Activated gamma-delta T cell treated with Interleukin-2 at 50 U/mL for 16 hours (primary cell): ENCODE data around the gene STARD7.
"Not testable (repeated sequence)": the region's sequence is repeated elsewhere in the genome, so short reads cannot be mapped to it uniquely, and the experiment has no call there.

Experiments
- DNase-seq: peaks from one replicate; pipeline ENCODE4 v3.0.0-alpha.2; 2020

STARD7 gene

DNA sequence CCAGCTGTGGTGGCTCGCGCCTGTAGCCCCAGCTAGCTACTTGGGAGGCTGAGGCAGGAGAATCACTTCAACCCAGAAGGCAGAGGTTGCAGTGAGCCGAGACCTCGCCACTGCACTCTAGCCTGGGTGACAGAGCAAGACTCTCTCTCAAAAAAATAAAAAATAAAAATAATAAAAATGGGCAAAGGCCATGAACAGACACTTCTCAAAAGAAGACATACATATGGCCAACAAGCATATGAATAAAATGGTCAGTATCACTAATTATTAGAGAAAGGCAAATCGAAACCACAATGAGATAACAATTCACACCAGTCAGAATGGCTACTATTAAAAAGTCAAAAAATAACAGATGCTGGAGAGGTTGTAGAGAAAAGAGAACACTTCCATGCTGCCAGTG, 48.3 kb downstream of the STARD7 start:
- DNase-seq = not testable (repeated sequence)

GRCh38 chr2:96159084-96159830, 49.4 kb downstream of the STARD7 start:
- DNase-seq = peak; percentile 56

- DNase-seq = no peak
Measured at GRCh38 chr2:96158554-96158940, 50.1 kb downstream of the STARD7 start.

- DNase-seq = peak; percentile 80
Measured at GRCh38 chr2:96157649-96158553, 50.7 kb downstream of the STARD7 start.

DNA sequence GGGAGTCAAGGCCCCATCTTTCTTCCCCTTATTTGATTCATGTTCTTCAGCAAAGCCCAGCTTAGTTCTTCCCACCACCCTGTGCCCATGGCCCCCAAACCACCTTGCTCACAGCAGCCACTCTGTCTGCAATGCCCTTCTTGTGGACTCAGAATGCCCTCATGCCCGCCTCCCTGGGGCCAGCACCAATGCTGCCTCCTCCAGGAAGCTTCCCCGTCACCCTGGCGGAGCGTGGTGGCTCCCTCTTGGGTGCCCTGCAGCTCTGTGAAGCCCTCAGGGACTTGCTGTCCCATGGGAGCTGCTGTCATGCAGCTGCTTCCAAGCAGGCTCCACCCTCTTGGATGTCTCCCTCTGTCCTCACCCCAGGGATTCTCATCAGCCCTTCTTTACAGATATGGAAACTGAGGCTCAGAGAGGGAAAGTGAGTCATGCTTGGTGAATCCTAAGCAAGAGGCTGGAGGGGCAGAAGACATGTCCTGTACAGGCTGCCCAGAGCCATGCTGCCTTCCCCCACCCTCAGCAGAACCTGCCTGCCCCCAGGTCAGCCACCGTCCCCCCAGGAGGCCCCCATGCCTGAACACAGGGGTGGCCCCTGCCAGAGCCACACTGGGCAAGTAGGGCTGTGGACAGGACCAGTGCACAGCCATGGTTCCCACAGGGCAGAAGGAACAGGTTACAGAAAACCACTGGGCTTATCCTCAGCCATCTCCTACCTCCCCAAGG, 51.5 kb downstream of the STARD7 start:
- DNase-seq = no peak

DNA sequence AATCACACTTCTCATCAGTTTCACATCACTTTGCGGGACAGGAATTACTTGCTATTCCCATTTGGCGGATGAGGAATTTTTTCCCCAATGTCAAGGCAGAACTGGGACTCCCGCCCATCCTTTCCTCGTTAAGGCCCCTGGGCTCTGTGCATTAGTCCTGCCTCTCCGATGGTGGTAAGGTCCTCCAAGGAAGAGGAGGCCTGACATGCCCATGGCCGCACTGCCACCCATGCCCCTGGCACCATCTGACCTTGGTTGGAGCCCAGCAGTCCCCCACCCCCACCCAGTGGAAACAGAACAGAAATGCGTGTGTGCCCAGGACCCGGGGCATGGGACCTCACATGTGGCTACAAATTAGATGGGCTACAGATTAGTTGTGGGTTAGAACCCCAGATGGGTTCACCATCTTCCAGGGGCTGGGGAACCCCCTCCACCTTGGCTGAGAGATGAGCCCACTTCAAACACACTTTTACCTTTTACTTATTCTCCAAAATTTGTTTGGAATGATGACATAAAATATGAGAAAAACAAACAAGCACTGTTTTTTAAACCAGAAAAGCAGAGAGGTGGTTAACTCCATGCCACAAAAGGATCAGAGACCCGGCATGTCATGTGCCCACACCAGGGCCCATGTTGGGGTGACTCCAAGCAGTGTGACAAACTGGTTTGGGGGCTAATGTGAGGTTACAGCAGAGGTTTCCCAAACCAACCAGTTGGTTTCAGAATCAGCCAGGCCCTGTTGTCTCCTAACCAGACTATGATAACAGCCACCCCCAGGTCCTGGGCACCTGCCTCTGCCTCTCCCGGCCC, 52.4 kb downstream of the STARD7 start:
- DNase-seq = peak; percentile 36

- DNase-seq = no peak
Measured at GRCh38 chr2:96154506-96155380, 53.9 kb downstream of the STARD7 start.

- DNase-seq = no peak
Measured at GRCh38 chr2:96153991-96154431, 54.6 kb downstream of the STARD7 start.

GRCh38 chr2:96153291-96153713, 55.3 kb downstream of the STARD7 start:
- no peak for DNase-seq

DNA sequence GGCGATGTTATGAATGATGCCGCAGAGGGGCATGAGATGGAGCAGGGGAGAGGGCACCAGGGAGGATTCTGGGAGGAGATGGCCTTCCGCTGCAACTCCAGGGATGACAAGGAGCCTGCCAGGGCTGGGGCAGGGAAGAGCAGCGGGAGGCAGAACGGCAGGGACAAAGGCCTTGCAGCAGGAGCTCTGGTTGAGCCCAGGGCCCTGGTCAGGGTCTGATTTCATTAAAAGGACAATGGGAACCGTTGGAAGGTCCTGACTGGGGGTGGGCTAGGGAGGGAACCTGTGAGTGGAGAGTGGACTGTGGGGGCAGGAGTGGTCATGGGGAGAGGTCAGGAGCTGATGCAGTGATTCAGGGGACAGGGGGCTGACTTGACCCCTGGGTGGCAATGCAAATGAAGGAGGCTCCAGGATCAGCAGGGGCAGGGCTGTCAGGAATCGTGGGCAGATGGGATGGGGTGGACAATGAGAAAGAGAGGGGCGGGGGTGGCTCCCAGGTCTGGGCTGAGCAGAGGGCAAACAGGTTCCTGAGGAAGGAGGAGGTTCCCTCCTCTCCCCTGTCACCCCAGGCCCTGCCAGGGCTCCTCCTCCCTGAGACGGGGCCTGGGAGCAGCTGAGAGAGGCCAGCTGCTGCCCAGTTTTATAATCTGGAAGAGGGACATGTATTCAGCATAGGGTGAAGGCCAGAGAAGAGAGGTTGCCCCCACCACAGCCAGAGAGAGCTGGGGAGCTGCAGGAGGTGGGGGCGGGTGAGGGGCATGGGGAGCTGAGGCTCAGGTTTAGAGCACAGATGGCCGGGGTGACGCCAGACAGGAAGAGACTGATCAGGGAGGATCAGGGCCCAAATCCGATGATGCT, 56.1 kb downstream of the STARD7 start:
- DNase-seq = no peak

- DNase-seq = no peak
Measured at GRCh38 chr2:96151595-96152303, 56.9 kb downstream of the STARD7 start.

DNA sequence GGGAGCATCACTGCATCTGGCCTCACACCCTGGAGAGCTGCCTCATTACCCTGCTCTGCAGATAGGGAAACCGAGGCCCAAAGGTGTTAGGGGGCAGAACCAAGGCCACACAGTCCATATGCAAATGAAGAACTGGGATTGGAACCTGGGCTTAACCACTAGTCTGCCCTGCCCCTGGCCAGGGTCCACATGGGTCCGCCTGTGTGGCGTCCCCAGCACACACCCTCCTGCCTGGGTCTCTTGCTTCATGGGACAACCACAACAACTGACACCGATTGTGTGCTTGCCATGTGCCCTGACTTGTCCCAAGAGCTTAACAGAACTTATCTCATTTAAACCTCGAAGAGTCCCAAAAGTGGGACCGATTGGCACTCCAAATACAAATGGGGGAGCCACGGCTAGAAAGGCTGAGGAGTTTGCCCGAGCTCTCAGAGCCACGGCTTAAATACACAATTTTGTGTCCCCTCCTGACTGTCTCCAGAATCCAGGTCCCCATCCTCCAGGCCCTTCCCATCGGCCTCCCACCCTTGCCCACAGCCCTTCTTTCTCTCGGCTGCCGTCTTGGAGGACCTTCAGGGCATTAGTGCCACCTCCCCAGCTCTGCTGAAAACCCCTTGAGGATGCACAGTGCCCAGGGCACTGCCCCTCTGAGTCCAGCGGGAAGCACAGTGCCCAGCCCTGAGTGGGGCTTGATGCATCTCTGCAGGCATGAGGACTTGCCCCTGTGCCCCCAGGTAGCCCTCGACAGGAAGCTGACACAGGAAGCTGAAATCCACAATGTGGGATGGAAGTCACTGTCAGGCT, 57.6 kb downstream of the STARD7 start:
- DNase-seq = no peak

DNA sequence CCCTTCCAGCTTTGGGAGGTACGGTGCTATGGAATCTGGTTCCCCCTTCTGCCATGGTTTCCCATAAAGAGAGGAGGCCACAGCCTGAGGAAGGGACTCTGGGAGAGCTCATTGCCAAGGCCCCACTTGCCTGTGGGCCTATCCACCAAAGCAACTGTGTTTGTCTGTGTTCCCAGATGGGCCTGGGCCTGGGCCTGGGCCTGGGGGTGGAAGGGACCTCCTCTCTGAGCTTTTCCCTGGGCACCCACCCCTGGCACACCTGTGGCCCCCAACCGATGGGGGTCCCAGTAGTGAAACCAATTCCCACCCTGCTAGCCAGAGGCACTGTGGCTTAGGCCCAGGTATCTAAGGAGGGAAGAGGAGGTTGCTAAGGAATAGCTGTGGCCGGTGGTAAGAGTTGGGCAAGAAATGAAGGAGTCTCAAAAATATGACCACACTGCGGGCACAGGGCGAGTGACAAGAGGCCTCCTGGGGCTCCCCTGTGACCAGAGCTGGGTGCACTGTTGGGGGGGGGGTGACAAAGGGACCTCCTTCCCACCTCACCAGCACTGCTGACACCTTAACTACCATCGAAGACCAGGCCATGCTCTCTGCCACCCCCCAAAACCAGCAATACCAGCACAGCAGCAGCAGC, 58.5 kb downstream of the STARD7 start:
- no peak for DNase-seq

DNA sequence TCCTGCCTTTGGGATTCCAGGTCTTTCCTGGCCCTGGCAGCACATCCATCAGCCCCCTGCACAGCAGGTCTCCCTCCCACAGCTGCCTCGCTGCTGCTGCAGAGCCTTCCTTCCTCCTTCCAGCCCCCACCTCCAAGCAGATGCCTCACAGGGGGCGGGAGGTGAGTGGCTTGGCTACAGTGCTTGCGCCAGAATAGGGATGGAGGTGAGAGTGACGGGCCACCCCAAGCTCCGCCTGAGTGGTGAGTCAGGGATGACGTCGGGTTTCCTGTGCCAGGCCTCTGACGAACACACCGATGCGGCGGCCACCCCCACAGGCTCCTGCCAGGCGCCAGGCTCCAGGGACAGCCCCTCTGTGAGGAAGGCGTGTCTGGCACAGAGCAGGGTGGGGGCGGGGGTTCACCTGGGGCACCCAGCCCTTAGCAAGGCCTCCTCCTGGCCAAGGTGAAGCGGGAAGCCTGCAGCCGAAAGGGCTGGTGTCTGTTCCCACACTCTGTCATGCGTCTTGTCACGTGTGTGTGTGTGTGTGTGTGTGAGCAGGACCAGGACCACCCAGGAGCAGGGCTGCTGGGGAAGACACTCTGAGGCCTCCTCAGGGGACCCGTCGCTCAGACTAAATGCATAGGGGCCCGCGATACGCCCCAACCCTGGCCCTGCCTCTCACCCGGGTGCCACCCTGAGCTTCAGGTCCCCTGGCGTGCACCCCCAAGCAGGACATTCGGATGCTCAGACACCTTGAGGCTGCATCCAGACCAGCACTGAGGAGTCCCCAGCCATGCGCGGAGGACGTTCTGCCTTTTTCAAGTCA, 60.0 kb downstream of the STARD7 start:
- peak; percentile 92 for DNase-seq

DNA sequence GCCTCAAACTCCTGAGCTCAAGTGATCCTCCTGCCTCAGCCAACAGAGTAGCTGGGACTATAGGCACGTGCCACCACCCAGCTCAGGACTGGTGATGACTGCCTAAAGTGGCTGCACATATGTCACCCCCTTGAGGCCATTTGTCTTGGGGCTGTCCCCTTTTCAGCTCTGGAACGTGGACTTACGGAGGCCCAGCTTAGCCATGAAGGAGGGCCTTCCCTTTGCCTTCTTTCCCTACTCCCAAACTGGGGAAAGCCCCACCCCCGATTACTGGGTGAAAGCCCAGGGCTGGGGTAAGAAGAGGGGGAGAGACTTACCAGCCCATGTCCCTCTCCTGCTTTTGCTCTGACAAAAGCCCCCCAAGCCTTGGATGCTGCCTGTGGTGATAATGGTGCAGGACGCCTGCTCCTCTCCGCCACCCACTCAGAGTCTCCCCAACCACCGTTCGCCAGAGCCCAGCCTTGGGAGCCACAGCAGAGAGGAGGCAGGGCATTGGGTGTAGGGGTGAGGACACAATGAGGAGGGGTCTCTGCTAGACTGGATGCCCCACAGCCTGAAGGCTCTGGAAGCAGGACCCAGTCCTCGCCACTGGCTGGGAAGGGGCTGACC, 60.9 kb downstream of the STARD7 start:
- no peak for DNase-seq

DNA sequence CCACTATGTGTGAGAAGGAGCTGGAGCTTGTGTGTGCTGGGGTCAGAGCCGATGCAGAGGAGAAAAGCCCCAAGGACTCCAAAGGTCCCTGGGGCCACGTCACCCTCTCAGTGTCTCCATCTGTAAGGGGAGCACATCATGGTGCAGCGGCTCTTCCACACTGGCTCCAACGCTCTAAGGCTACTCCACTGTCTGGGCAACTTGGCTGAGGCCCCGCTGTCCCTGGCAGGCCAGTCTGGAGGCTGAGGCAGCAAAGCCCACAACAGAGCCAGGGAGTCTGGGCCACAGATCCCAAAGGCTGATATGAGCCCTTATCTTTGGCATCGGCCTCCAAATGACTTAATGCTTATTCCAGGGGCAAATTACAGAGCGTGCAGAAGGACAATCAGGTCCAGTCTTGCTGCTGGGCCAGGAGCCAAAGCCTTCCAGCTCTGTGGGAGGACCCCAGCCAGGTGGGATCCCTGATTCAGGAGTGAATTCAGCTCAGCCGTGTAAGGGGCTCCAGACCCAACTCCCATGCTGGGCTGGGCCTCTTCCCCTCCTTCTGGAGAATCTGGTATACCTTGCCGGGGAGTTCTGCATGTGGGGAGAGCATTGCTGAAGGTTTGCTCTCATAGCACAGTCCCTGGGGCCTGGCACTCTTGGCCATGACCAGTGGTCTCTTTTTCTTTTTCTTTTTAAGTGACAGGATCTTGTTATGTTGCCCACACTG, 61.6 kb downstream of the STARD7 start:
- no peak for DNase-seq
